Neuronal stem cell (in vitro differentiated cells): ENCODE results near the gene SYNGR2. TPM values are rescaled to one million over a fixed set of nuclear protein-coding genes. Genes with fewer than 3 reads are reported as not detected.
A peak's percentile ranks its signal among the peaks of the same experiment; 100 is the strongest.

Source experiments
- DNase-seq: peaks from one replicate; pipeline ENCODE4 v3.0.0-alpha.2; 2013; ENCODE audit warnings: low spot score
- H2AFZ ChIP-seq: one replicate; pipeline ENCODE4 v1.6.1; 2013; ENCODE audit warnings: mild to moderate bottlenecking, low read length, inconsistent platforms
- H2AK5ac ChIP-seq: 2 replicates; pipeline ENCODE4 v1.6.1; 2013; ENCODE audit warnings: low read depth, mild to moderate bottlenecking, inconsistent platforms, low read length, moderate library complexity, mixed read lengths
- H2BK120ac ChIP-seq: 2 replicates; pipeline ENCODE4 v1.6.1; 2013; ENCODE audit warnings: low read depth, mild to moderate bottlenecking, inconsistent platforms, low read length, moderate library complexity, mixed read lengths
- H2BK12ac ChIP-seq: one replicate; pipeline ENCODE4 v1.6.1; 2013; ENCODE audit warnings: low read length, inconsistent platforms
- H2BK15ac ChIP-seq: 2 replicates; pipeline ENCODE4 v1.6.1; 2013; ENCODE audit warnings: mild to moderate bottlenecking, low read length, inconsistent platforms, mixed read lengths
- H2BK5ac ChIP-seq: one replicate; pipeline ENCODE4 v1.6.1; 2013; ENCODE audit warnings: inconsistent platforms, mild to moderate bottlenecking, low read length, moderate library complexity
- H3K14ac ChIP-seq: one replicate; pipeline ENCODE4 v1.6.1; 2013; ENCODE audit warnings: low read length, inconsistent platforms
- H3K18ac ChIP-seq: 2 replicates; pipeline ENCODE4 v1.6.1; 2013; ENCODE audit warnings: low read length, inconsistent platforms
- H3K23ac ChIP-seq: 2 replicates; pipeline ENCODE4 v1.6.1; 2013; ENCODE audit warnings: low read depth, mild to moderate bottlenecking, mixed read lengths, low read length, inconsistent platforms; ENCODE audit not compliant: poor library complexity
- H3K27ac ChIP-seq: replicated peaks from 3 replicates; pipeline ENCODE4 v1.5.1; 2013; ENCODE audit warnings: low read length, inconsistent platforms
- H3K27me3 ChIP-seq, 3 experiments: 2 replicates each; pipeline ENCODE4 v1.6.1; 2013; ENCODE audit warnings: low read length in 3 of 3, mild to moderate bottlenecking in 2 of 3, inconsistent platforms in 1 of 3, low read depth in 1 of 3, mixed read lengths in 1 of 3, moderate library complexity in 1 of 3; ENCODE audit not compliant: control insufficient read depth in 3 of 3, insufficient read depth in 3 of 3
- H3K36me3 ChIP-seq, 2 donors: replicated peaks in 1 of 2; 2 replicates each; pipeline ENCODE4 v1.6.1; 2013; ENCODE audit warnings: low read length in 2 of 2; ENCODE audit not compliant: control insufficient read depth in 2 of 2, insufficient read depth in 2 of 2
- H3K4ac ChIP-seq: 2 replicates; pipeline ENCODE4 v1.6.1; 2013; ENCODE audit warnings: inconsistent platforms, mild to moderate bottlenecking, low read length, moderate library complexity
- H3K4me1 ChIP-seq, 2 donors: 1 replicate in 1 of 2; 2 replicates in 1 of 2; pipeline ENCODE4 v1.6.1; 2013; ENCODE audit warnings: low read length in 2 of 2, low read depth in 1 of 2; ENCODE audit not compliant: control insufficient read depth in 2 of 2, insufficient read depth in 1 of 2
- H3K4me2 ChIP-seq: one replicate; pipeline ENCODE4 v1.6.1; 2013; ENCODE audit warnings: mild to moderate bottlenecking, low read length, inconsistent platforms; ENCODE audit not compliant: insufficient read depth, poor library complexity, severe bottlenecking
- H3K4me3 ChIP-seq, 2 donors: 2 replicates each; pipeline ENCODE4 v1.5.1; 2013; ENCODE audit warnings: low read length in 2 of 2, mild to moderate bottlenecking in 2 of 2, inconsistent platforms in 1 of 2, moderate library complexity in 1 of 2
- H3K79me1 ChIP-seq: one replicate; pipeline ENCODE4 v1.6.1; 2013; ENCODE audit warnings: low read depth, mild to moderate bottlenecking, inconsistent platforms, low read length, moderate library complexity
- H3K9ac ChIP-seq: one replicate; pipeline ENCODE4 v1.6.1; 2013; ENCODE audit warnings: mild to moderate bottlenecking, low read depth, low read length, inconsistent platforms; ENCODE audit not compliant: poor library complexity
- H3K9me3 ChIP-seq, 2 donors: replicated peaks in 1 of 2; 2 replicates each; pipeline versions ENCODE3 to v1.6.1; 2013; ENCODE audit warnings: low read length in 2 of 2, mild to moderate bottlenecking in 2 of 2, inconsistent platforms in 1 of 2, low read depth in 1 of 2, mixed read lengths in 1 of 2, moderate library complexity in 1 of 2; ENCODE audit not compliant: control insufficient read depth in 2 of 2, insufficient read depth in 1 of 2
- H4K8ac ChIP-seq: one replicate; pipeline ENCODE4 v1.6.1; 2013; ENCODE audit warnings: low read depth, mild to moderate bottlenecking, inconsistent platforms, low read length, moderate library complexity
- H4K91ac ChIP-seq: one replicate; pipeline ENCODE4 v1.6.1; 2013; ENCODE audit warnings: low read length, low read depth, mild to moderate bottlenecking, inconsistent platforms; ENCODE audit not compliant: poor library complexity
- WGBS, 2 donors: extraction: QIAGEN DNeasy Blood & Tissue Kit; methylation state at CpG; one replicate each; pipeline ENCODE4 v1.1.7; 2013; ENCODE audit warnings: missing lambda C conversion rate in 2 of 2, mixed read lengths in 1 of 2; ENCODE audit not compliant: insufficient read length in 2 of 2, insufficient replicate concordance in 1 of 2; ENCODE audit errors: extremely low coverage in 2 of 2; 5-methylcytosine and 5-hydroxymethylcytosine counted together
- polyA plus RNA-seq, 2 experiments: library from polyadenylated mRNA; stranded (reverse); fragments of 200-250 nt; gene quantifications; one replicate each; pipeline ENCODE4 v1.2.3, GENCODE V29; 2013

SYNGR2 gene
- 16.6 TPM for polyA plus RNA-seq (2013, experiment 1 of 2)
- polyA plus RNA-seq (2013, experiment 2 of 2), result 16.6 TPM

GRCh38 chr17:78168242-78168902, at the start of gene SYNGR2:
Gene SYNGR2 (plus strand): TSS chr17:78168581. CDS start chr17:78168617, 36 bp downstream.
- H2AK5ac ChIP-seq, result peak within 1 kb of the TSS; percentile 79
- H4K8ac ChIP-seq, result no peak within 1 kb of the TSS
- peak within 1 kb of the TSS; percentile 98 for H2AFZ ChIP-seq
- peaks cover 0 to 4% of the 10 kb centered on the region in 2 donors for H3K9me3 ChIP-seq
- WGBS, 2 donors, result no CpG with 5 or more reads among the region's 84 CpGs
- H3K27ac ChIP-seq, result no peak within 1 kb of the TSS
- H3K36me3 ChIP-seq, result peaks cover 0 to 10% of the 10 kb centered on the region in 2 donors
- H2BK12ac ChIP-seq, result no peak within 1 kb of the TSS
- H3K4ac ChIP-seq, result no peak within 1 kb of the TSS
- H2BK15ac ChIP-seq, result peak within 1 kb of the TSS; percentile 98
- peak within 1 kb of the TSS; percentile 86 for H3K9ac ChIP-seq
- H3K14ac ChIP-seq, result no peak within 1 kb of the TSS
- peak within 1 kb of the TSS; percentile 91 for H3K4me2 ChIP-seq
- H3K18ac ChIP-seq, result peak within 1 kb of the TSS; percentile 95
- peaks cover 1% of the 10 kb centered on the region for H3K79me1 ChIP-seq
- peak within 1 kb of the TSS; percentile 60 to 88 for H3K4me3 ChIP-seq
- H3K23ac ChIP-seq, result peak within 1 kb of the TSS; percentile 89
- DNase-seq, result peak; percentile 82
- peaks cover 0 to 9% (median 0%) of the 10 kb centered on the region in 3 experiments for H3K27me3 ChIP-seq
- peaks cover 5 to 10% of the 10 kb centered on the region in 2 donors for H3K4me1 ChIP-seq
- H4K91ac ChIP-seq, result no peak within 1 kb of the TSS
- no peak within 1 kb of the TSS for H2BK120ac ChIP-seq
- H2BK5ac ChIP-seq, result peak within 1 kb of the TSS; percentile 22

- peak overlapping the region; percentile 44 for H3K9ac ChIP-seq
- no peaks in the 10 kb centered on the region for H3K9me3 ChIP-seq
- no peak overlapping the region for H2BK5ac ChIP-seq
- H2AK5ac ChIP-seq, result peak overlapping the region; percentile 70
- peaks cover 0 to 2% of the 10 kb centered on the region in 2 donors for H3K36me3 ChIP-seq
- peaks cover 2% of the 10 kb centered on the region for H3K79me1 ChIP-seq
- H4K91ac ChIP-seq, result no peak overlapping the region
- no peak overlapping the region for H2BK15ac ChIP-seq
- H3K4me3 ChIP-seq, result no peak overlapping the region
- no peak overlapping the region for H3K4ac ChIP-seq
- no peak overlapping the region for H2BK12ac ChIP-seq
- no peak overlapping the region for H4K8ac ChIP-seq
- no peak overlapping the region for H3K4me2 ChIP-seq
- H3K23ac ChIP-seq, result no peak overlapping the region
- no peaks in the 10 kb centered on the region for H3K4me1 ChIP-seq
- DNase-seq, result no peak
- peak overlapping the region; percentile 82 for H3K14ac ChIP-seq
- H3K18ac ChIP-seq, result peak overlapping the region; percentile 28
- no peak overlapping the region for H2BK120ac ChIP-seq
- H2AFZ ChIP-seq, result no peak overlapping the region
- WGBS, 2 donors, result no CpG with 5 or more reads among the region's 14 CpGs
- H3K27me3 ChIP-seq, result no peaks in the 10 kb centered on the region
- no peak overlapping the region for H3K27ac ChIP-seq
Measured at GRCh38 chr17:78118801-78119241, 49.6 kb upstream of the SYNGR2 start.

GRCh38 chr17:78120537-78120936, 47.8 kb upstream of the SYNGR2 start:
- Histone ChIP-seq H3K36me3 (peaks cover 0 to 6% of the 10 kb centered on the region in 2 donors), H3K9me3 (no peaks in the 10 kb centered on the region), H2BK120ac (no peak overlapping the region), H2BK5ac (no peak overlapping the region), H2BK15ac (no peak overlapping the region), H2BK12ac (no peak overlapping the region), H3K18ac (no peak overlapping the region), H3K4ac (no peak overlapping the region), H3K23ac (no peak overlapping the region), H3K14ac (no peak overlapping the region), H2AK5ac (no peak overlapping the region), H3K9ac (no peak overlapping the region), H3K4me2 (no peak overlapping the region), H3K4me1 (no peaks in the 10 kb centered on the region), H3K4me3 (peak overlapping the region in 1 of 2 donors; percentile 28), H4K8ac (no peak overlapping the region), H2AFZ (no peak overlapping the region), H3K27ac (no peak overlapping the region), H3K79me1 (peaks cover 4% of the 10 kb centered on the region), H4K91ac (no peak overlapping the region), H3K27me3 (no peaks in the 10 kb centered on the region)
- WGBS, 2 donors, result no CpG with 5 or more reads among the region's 13 CpGs
- no peak for DNase-seq

DNA sequence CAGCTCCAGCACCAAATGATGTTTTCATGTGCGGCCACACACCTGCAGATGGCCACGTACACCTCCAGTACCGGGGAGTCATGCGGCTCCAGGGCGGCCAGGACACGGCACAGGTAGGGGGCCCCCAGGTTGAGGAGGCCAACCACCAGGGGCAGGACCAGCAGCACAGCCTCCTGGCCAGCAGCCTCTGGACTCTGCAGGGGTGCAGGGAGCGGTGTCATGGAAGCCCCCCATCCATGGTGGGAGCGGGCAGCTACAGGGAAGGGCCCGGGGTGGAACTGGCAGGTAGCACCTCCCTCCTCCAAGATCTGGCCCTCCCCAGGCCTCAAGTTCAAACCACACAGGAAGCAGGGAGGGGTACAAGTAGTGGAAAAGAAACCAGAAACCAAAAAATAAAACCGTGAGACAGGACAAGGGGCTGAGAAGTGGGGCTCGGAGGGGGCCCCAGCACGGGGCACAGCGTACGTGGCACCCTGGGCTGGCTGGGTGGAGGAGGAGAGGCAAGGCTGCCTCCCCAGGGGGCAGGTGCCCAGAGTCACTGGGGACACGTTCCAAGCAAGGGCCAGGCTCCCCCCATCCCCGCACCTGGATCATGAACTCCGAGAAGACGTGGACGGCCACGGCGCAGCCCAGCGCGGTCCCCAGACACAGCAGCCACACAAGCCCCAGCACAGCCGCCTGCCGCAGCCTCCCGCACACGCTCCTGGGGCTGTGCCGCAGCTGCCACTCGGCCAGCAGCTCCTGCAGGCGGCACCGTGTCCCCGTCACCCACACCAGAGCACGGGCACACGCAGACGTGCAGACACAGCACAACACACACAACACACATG, 47.2 kb upstream of the SYNGR2 start:
- WGBS, 2 donors, result no CpG with 5 or more reads among the region's 35 CpGs
- H3K27ac ChIP-seq, result no peak overlapping the region

More for the DNA sequence above, 47.2 kb upstream of the SYNGR2 start:
- Histone ChIP-seq H3K4me3 (no peak overlapping the region), H3K9ac (peak overlapping the region; percentile 60), H3K27me3 (no peaks in the 10 kb centered on the region), H2AK5ac (no peak overlapping the region), H4K8ac (no peak overlapping the region), H2BK120ac (no peak overlapping the region), H3K4ac (no peak overlapping the region), H2BK5ac (no peak overlapping the region), H3K23ac (no peak overlapping the region), H3K36me3 (peaks cover 0 to 6% of the 10 kb centered on the region in 2 donors), H3K9me3 (no peaks in the 10 kb centered on the region), H2BK12ac (no peak overlapping the region), H3K14ac (no peak overlapping the region), H3K79me1 (peaks cover 5% of the 10 kb centered on the region), H3K4me2 (no peak overlapping the region), H2BK15ac (no peak overlapping the region), H4K91ac (no peak overlapping the region), H3K4me1 (no peaks in the 10 kb centered on the region), H3K18ac (no peak overlapping the region), H2AFZ (no peak overlapping the region)
- no peak for DNase-seq
